ENCODE results near the gene UST. TPM values are rescaled to one million over a fixed set of nuclear protein-coding genes. Genes with fewer than 3 reads are reported as not detected.

The UST gene
- total RNA-seq, 4 donors from 2014 or later: 9.6 to 34.6 (median 25.9) TPM

DNA sequence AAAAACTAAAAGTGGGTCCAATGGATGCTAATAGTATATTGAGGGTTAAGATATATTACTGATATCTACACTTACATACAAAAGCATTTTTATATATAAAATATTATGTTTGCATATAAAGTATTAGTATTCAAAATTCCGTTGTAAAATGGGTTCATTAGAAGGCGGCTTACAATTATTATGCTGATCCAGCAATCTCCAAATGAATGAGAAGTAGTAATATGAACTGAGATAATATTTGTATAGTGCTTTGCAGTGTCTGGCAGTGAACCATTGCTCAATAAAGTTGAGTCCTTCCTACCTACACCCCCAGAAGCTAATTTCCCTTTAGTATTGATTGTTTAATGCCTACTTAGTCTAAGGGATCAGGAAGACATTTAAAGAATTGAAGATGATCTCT is 146.2 kb downstream of the UST start:
- TF ChIP-seq, protein P1, sequence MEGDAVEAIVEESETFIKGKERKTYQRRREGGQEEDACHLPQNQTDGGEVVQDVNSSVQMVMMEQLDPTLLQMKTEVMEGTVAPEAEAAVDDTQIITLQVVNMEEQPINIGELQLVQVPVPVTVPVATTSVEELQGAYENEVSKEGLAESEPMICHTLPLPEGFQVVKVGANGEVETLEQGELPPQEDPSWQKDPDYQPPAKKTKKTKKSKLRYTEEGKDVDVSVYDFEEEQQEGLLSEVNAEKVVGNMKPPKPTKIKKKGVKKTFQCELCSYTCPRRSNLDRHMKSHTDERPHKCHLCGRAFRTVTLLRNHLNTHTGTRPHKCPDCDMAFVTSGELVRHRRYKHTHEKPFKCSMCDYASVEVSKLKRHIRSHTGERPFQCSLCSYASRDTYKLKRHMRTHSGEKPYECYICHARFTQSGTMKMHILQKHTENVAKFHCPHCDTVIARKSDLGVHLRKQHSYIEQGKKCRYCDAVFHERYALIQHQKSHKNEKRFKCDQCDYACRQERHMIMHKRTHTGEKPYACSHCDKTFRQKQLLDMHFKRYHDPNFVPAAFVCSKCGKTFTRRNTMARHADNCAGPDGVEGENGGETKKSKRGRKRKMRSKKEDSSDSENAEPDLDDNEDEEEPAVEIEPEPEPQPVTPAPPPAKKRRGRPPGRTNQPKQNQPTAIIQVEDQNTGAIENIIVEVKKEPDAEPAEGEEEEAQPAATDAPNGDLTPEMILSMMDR (IDR thresholded peaks at IDR 0.05; ENCODE audit: low read depth): no peak

DNA sequence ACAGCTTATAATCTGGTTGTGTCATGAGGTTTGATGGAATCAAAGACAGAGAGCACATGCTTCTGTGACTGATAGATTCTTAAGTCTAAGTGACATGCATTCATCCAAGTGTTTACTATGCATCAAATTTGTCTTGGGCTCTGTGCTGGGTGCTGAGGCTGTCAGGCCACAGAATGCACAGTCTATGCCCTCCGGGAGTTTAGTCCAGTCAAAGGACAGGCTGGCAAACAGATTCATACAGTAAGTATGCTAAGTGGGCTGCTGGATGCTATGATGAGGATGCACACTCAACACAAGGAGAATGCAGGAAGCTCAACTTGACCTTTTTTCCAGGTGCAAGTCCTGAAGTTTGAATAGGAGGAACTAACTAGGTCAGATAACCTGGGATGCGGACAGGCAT is 146.7 kb downstream of the UST start:
- TF ChIP-seq, protein P1 (IDR thresholded peaks at IDR 0.05; ENCODE audit: low read depth): no peak

DNA sequence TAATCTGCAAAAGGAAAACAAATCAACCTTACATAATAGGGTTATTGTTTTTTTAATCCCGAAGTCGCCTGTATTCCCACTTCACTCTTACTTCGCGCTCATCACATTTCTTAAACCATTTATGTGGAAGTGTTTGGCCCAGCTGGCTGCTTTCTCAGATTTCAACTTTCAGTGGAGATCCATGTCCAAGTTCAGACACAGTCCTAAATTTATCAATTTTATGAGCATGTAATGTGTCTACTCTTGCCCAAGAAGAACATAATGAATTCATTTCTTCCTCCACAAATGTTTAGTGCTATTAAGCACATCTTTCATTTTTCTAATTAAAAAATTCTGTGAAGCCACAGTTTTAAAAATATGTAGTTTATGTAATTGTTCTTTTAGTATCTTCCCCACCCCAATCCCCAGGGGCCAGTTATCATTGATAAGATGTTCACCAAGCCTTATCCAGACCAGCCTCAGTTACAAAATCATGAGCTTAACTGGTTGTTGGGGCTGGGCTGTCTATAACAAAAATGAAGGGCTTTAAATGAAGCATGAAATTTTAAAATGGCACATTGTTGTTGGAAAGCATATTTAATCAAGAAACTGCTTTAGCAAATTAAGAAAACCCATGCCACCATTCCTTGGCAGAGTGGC is 151.7 kb downstream of the UST start:
- TF ChIP-seq, protein P1 (IDR thresholded peaks at IDR 0.05; ENCODE audit: low read depth): no peak

DNA sequence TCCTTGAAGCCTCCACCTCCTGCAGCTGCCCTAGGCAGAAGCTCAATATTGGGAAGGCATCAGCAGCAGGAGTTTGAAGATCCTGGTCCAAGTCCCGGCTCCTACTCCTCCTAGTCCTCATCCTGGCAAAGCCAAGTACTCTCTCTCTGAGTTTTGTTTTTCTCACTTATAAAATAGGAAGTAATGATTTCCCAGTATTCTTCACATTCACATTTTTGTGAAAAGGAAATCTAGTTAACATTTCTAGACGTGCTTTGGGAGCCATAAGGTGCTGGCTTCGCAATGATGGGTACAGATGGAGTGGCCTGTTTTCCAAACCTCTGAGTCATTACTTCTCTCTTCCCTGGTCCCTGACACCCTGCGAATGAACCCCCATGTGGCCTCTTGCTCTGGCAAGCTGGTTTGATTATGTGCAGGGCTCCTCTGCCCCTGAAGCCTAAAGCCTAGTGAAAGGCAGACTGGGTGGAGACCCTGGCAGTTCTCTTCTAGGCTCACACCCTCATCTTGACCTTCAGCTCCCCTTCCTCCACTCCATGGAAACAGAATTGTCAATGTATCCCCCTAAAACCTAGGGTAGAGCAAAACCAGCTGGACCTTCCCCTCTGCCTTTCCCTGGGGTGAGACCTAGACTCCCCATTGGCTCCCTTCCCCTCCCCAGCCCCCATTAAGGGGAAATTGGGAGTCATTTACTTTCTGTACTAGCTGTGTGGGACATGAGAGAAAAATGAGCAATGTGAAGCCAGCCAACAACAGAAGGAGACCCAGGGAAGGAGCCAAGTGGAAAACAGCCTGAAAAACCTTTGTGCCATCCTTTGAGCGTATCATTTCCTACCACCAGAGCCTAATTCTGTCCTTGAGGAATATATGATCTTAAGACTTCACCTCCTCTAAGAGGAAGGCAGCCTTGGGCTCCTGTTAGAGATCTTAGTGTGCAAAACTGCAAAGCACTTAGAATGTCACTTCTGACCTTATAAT is 158.4 kb downstream of the UST start:
- TF ChIP-seq, protein P1 (IDR thresholded peaks at IDR 0.05; ENCODE audit: low read depth): no peak

DNA sequence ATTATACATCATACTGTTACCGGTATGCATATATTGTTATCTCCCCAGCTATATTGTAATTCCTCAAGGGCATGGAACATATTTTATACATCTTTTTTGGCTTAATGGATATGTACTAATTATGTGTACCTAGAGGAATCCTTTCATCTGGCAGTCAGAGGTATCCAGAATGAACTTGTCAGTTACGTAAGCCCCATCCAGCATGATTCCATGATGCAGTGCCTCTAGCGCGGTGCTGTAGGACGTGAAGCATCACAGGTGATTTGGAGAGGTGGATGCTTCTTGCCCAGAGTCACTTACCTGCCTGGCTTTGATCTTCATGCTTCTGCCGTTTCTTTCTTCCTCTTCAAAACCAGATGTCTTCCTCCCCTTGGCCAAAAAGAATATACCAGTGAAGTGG is 159.1 kb downstream of the UST start:
- TF ChIP-seq, protein P1 (IDR thresholded peaks at IDR 0.05; ENCODE audit: low read depth): no peak

DNA sequence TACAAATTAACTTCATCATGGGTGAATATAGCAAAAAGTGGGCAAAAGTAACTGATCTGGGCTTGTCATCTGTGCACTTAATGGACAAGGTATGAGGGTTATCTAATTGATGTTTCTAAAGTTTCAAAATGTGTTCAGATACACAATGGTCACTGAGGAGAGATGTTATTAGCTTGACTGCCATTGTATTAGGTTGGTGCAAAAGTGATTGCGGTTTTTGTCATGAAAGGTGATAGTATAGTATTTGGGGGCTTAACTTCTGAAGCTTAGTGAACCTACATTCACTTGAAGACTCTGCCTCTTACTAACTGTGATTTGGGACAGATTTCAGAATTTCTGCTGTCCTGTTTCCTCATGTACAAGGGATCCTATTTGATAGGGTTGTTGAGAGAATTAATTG is 159.6 kb downstream of the UST start:
- TF ChIP-seq, protein P1 (IDR thresholded peaks at IDR 0.05; ENCODE audit: low read depth): no peak

DNA sequence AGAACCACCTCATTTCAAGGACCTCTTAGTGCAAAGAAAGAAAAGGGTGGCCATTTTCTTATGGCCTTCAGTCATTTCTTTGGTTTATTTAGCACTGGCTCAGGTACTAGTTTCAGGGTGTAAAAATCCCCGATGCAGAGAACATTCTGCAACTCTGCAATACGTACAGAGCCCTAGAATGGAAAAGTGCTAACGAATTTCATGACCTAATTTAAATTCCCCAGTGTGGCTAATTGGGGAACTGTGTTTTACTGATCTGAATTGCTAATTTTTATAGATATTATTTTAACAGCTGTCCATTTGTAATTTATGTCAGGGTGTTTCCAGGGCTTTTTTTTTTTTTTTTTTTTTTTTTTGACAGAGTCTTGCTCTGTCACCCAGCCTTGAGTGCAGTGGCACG is 160.7 kb downstream of the UST start:
- TF ChIP-seq, protein P1 (IDR thresholded peaks at IDR 0.05; ENCODE audit: low read depth): no peak

All from subcutaneous adipose tissue (tissue), 4 donors.